Fibroblast of pulmonary artery (primary cell): ENCODE measurements around the gene CWC22.

Experiments
- DNase-seq: peaks from one replicate; pipeline ENCODE4 v3.0.0-alpha.2; 2010; ENCODE audit warnings: low read depth
- H3K4me3 ChIP-seq: replicated peaks from 2 replicates; pipeline ENCODE4 v1.5.1; 2011; ENCODE audit warnings: low read depth, mild to moderate bottlenecking, control low read depth, low read length, moderate library complexity
- CTCF ChIP-seq: IDR thresholded peaks from 2 replicates; pipeline ENCODE4 v1.5.1; 2011; ENCODE audit warnings: mild to moderate bottlenecking, control low read depth, low read length, inconsistent platforms; ENCODE audit errors: missing control alignments

The CWC22 gene

GRCh38 chr2:179991344-179991743 lies 15.8 kb downstream of the CWC22 start:
- no peak overlapping the region for H3K4me3 ChIP-seq
- DNase-seq, result peak; percentile 18
- TF ChIP-seq CTCF, result peak; percentile 18

- no peak for DNase-seq
- no peak overlapping the region for H3K4me3 ChIP-seq
- no peak for TF ChIP-seq CTCF
Measured at GRCh38 chr2:179990676-179991317, 16.3 kb downstream of the CWC22 start.

DNA sequence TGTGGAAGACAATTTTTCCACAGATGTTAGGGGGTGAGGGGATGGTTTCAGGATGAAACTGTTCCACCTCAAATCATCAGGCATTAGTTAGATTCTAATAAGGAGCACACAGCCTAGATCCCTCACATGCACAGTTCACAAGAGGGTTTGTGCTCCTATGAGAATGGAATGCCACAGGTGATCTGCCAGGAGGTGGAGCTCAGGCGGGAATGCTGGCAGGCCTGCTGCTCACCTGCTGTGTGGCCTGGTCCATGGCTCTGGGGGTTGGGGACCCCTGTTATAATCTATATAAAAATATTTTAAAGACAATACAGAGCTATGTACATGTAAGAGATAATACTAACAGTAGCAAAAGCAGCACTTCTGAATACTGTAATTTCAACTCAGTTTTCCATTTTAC lies 19.2 kb downstream of the CWC22 start:
- no peak for TF ChIP-seq CTCF
- DNase-seq, result no peak
- no peak overlapping the region for H3K4me3 ChIP-seq

- H3K4me3 ChIP-seq, result no peak overlapping the region
- TF ChIP-seq CTCF, result no peak
- no peak for DNase-seq
Measured at GRCh38 chr2:179985163-179985820, 21.8 kb downstream of the CWC22 start.

DNA sequence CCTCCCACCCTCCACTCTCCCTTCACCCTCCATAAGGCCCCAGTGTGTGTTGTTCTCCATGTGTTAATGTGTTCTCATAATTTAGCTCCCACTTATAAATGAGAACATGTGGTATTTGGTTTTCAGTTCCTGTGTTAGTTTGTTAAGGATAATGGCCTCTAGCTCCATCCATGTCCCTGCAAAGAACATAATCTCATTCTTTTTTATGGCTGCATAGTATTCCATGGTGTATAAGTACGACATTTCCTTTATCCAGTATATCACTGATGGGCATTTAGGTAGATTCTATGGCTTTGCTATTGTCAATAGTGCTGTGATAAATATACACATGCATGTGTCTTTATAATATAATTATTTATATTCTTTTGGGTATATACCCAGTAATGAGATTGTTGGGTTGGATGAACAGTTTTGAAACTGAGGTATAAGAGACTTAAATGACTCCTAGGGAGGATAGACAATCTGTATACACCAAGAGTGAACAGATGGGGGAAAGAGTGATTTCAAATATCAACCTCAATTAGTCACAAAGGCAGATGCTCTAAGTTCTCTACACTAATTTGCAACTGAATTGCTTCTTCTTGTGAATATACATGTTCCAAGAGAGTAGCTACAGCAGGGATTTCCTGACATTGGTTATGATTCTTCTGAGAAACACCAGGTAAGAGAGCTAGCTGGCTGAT lies 23.7 kb downstream of the CWC22 start:
- DNase-seq, result no peak
- no peak for TF ChIP-seq CTCF
- no peak overlapping the region for H3K4me3 ChIP-seq

GRCh38 chr2:179981085-179981484 lies 26.0 kb downstream of the CWC22 start:
- no peak overlapping the region for H3K4me3 ChIP-seq
- no peak for TF ChIP-seq CTCF
- DNase-seq, result peak; percentile 40
